Uterus (tissue), 2 donors: ENCODE data around the gene SPINK1.

Experiments used
- POLR2A ChIP-seq, 2 donors: fragments of 450-650 bp; IDR thresholded peaks; one replicate each; pipeline ENCODE4 v1.6.1; 2016; ENCODE audit warnings: antibody characterized with exemption in 2 of 2, mild to moderate bottlenecking in 1 of 2, moderate library complexity in 1 of 2
- TF ChIP-seq, protein P1 (sequence below), 4 experiments: fragments of 200-600 bp in 2 of 4; fragments of 450-650 bp in 2 of 4; sonication (generic) in 2 of 4; IDR thresholded peaks; one replicate each; pipeline ENCODE4 v1.5.1; 2016 to 2019; ENCODE audit warnings: antibody characterized with exemption in 4 of 4, mild to moderate bottlenecking in 2 of 4, moderate library complexity in 1 of 4

DNA sequence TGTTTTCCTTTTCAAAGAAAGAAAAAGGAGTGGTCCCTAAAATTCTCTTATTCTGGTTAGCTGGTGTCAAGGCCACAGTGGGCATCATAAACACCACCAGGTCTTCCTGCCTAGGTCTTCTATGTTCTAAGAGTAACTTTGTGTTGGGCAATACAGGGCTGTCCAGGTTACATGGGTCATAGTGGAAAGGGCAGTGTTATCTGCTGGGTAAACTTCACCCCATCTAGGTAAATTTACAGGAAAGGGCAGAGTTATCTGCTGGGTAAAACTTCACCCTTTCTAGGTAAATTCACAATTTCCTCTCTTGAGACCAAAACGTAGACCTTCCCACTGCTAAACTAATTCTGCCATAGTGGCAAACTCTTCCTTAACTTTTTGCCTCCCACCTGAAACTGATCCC, 30.0 kb downstream of the SPINK1 start:
- TF ChIP-seq, protein P1, sequence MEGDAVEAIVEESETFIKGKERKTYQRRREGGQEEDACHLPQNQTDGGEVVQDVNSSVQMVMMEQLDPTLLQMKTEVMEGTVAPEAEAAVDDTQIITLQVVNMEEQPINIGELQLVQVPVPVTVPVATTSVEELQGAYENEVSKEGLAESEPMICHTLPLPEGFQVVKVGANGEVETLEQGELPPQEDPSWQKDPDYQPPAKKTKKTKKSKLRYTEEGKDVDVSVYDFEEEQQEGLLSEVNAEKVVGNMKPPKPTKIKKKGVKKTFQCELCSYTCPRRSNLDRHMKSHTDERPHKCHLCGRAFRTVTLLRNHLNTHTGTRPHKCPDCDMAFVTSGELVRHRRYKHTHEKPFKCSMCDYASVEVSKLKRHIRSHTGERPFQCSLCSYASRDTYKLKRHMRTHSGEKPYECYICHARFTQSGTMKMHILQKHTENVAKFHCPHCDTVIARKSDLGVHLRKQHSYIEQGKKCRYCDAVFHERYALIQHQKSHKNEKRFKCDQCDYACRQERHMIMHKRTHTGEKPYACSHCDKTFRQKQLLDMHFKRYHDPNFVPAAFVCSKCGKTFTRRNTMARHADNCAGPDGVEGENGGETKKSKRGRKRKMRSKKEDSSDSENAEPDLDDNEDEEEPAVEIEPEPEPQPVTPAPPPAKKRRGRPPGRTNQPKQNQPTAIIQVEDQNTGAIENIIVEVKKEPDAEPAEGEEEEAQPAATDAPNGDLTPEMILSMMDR (IDR thresholded peaks at IDR 0.05): no peak
- no peak for TF ChIP-seq POLR2A (IDR thresholded peaks at IDR 0.05)
